GM19463 (cell line): Measurements from ENCODE around the gene ARHGAP26.
"Not testable (repeated sequence)": the region's sequence is repeated elsewhere in the genome, so short reads cannot be mapped to it uniquely, and the experiment has no call there.

Experiments used
- ATAC-seq: cut with Tn5 transposase; IDR thresholded peaks from one replicate; pipeline ENCODE4 v1.9.1; 2021; ENCODE audit warnings: mild to moderate bottlenecking, moderate library complexity; ENCODE audit not compliant: unreplicated experiment

Gene ARHGAP26

DNA sequence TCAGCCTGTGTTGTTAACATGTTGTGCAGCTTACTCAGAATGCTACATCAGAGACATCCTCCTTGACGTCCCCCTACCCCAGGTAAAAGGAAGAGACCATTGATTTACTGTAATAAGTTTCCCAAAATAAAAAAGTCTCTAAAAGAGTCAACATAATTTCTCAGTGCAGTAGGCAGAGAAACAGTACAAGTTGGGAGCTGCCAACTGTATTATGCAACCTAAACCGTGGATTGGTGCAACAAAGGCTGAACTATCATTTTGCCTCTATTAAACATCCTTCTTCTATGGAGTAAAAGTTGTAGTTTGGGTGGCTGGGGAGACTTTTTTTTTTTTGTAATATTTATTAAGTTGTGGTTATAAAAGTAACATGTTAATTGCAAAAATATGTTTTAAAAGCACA is 425.3 kb downstream of the ARHGAP26 start:
- no peak for ATAC-seq

DNA sequence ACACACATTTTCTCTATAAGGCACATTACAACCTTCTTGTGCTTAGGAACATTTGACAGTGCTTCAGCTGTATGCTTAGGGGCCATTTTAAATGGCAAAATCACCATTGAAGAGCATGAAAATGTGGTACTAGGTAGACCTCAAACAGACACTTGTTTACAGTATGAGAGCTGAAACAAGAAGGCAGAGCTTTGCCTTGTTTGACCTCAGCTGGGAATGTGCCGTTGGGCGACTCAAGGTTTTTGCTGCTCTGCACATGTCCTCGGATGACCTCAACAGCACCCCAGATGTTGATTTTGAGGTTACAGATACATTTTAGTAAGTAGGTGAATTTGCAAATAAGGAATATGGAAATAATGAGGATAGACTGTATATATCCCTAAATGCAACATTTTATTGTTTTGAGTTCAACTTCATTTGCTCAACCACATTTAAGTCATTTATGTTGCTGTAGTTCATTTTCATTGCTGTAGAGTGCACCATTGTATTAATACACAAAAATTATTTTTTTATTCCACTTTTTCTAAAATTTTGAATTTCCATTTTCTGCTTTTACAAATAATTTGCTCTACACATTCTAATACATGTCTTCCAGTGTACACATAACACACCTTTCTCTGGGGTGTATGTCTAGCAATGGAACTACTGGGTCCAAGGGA is 426.6 kb downstream of the ARHGAP26 start:
- no peak for ATAC-seq

DNA sequence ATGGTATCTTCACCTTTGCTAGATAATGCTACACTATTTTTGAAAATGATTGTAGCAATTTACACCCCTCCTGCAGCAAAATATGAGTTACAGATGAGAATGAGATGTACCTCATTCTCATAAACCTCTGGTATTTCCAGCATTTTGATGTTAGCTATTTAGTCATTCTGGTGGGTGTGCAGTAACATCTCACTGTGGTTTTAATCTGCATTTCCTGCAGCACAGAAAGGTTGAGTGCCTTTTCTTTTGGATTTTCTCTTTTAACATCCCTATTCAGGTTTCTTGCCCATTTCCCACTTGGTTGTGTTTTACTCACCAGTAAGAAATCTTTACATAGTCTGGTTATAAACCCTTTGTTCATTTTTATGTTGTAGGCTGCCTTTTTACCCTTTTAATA is 427.1 kb downstream of the ARHGAP26 start:
- ATAC-seq: no peak

DNA sequence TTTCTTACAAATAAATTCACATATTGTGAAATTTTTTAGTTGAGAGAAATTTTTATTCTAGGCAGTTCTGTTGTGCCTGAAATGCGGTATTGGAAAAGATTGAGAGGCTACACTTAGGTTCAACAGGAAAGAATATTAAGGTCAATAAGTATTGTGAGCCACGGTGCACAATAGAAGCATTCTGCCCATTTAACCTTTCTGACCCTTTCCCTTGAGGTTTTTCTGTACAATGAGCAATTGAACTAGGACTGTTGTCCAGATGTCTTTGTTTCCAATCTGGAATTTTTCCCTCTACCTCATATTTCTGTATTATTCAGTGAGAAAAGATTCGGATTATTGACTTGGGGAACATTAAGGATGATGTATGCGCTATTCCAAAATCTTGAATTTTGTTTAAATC is 428.2 kb downstream of the ARHGAP26 start:
- no peak for ATAC-seq

DNA sequence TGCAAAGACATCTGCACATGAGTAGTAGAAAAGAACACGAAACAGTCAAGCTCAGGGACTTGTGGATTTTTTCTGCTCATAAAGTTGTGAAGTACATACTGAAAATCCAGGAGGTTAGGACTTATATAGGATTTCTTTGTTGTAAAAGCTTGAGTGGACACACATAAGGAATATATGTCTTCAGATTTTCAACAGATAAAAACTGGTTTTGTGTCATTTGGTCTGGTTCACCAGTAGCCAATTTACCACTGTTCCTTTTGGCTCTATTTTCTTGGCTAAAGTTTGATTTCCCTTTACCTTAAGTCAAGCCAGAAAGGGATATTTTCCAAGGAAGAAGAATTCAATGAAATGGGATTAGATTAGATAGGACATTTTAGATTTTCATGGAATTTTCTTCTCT is 429.0 kb downstream of the ARHGAP26 start:
- ATAC-seq: no peak

DNA sequence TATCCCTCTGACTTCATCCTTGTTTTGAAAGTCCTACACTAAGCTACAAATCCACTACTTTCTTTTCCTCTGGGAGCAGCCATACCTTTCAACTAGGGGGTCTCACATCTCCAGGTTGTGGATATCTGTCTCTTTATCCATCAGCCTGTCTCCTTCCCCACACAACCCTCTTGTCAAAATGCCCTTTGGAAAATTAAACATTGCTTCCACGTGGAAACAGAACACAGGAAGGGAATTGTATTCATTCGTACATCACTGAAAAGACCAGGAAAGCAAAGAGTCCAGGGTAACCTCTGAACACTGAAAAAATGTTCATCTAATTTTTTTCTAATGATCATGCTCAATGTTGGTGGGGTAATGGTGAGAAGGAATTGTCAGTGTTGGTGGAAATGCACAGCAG is 429.7 kb downstream of the ARHGAP26 start:
- ATAC-seq: no peak

DNA sequence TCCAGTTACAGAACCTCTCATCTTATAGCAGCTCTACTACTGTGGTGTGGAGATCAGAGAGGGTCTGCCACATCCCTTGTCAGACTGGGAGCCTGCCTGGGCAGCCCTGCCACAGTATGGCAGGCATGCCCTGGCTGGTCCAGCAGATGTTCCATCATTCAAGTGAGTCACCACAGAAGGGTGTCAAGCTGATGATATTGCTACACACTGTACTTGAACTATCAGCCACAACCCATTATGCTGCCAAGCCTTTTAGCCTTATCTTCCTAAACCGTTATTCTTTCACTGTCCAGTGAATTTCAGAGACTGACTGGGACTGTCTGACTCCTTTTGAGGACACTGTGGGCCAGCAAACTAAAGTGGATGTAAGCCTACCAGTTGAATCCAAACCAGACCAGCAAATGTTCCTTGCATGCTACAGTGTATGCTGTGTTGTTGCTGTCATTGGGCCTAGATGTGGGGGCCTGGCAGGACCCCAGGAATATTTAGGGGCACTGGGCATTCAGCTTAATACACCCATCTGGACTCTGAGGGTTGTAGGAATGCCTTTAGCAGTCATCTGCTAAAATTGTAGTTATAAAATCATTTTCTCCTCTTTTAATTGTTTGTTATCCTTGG is 430.7 kb downstream of the ARHGAP26 start:
- peak; percentile 72 for ATAC-seq

DNA sequence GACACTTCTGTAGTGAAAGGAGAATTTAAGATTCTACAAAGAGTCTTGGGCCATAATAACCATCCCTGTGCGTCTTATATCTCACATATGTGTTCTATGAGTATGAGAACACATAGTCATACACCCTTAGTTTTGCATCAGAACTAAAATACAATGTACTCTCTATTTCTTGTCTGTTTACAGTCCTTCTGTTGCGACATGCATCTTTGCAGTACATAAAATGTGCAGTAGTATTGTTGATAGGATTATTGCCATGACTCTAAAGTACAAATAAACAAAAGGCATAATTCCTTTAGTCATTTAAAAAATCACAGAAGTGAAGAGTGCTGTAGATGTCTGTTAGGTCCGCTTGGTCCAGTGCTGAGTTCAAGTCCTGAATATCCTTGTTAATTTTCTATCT is 431.4 kb downstream of the ARHGAP26 start:
- ATAC-seq: no peak

DNA sequence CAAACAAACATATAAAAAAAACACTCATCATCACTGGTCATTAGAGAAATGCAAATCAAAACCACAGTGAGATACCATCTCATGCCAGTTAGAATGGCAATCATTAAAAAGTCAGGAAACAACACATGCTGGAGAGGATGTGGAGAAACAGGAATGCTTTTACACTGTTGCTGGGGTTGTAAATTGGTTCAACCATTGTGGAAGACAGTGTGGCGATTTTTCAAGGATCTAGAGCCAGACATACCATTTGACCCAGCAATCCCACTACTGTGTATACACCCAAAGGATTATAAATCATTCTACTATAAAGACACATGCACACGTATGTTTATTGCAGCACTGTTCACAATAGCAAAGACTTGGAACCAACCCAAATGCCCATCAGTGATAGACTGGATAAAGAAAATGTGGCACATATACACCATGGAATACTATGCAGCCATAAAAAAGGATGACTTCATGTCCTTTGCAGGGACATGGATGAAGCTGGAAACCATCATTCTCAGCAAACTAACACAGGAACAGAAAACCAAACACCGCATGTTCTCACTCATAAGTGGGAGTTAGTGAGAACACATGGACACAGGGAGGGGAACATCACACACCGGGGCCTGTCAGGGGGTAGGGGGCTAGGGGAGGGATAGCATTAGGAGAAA is 433.3 kb downstream of the ARHGAP26 start:
- ATAC-seq: not testable (repeated sequence)

DNA sequence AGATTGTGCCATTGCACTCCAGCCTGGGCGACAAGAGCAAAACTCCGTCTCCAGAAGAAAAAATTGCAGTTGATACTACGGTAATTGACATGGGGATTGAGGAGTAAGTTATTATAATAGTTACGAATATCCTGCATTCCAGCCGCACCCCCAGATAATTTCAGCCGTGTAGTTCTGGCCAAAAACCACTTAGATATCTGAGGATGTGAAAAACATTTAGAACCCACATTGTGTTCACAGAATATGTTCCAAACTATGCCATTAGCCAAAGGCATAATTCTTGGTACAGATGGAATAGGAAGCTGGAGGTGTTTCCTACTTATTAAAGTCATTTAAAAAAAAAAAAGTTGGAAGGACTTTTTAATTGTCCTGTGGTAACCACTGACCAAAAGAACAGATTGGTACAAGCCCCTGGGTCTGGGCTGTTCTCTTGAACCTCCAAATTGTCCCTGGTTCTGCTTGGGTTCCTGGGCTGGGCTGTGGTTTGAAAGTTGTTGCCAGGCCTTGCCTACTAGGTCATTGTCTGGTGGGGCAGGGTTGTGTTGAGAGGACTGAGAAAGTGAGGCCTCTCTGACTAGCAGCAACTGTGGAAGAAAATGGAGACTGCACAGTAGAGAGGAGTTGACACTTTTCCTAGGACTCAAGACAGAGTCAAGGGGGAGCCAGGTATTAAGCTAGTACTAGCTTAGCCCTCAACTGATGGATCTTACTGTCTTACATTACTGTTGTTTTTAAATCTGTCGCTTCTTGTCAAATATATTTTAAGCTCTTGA is 434.5 kb downstream of the ARHGAP26 start:
- no peak for ATAC-seq

DNA sequence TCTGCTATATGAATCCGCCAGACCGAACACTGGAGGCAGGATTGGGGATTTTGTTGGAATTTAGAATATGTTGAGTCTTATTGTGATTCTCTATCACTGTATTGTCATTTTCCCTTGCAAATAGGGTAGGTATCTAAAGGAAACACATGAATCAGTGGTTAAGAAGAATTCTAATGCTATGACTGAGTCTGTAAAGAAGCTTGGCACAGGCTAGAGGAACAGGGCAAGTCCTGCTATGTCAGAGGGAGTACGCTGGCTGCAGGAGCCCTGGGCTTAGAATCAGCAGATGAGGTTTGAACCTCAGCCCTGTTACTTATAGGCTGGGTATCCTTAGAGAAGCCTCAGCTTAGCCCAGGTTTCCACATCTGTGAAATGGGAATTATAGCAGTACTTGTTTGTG is 435.2 kb downstream of the ARHGAP26 start:
- ATAC-seq: no peak

DNA sequence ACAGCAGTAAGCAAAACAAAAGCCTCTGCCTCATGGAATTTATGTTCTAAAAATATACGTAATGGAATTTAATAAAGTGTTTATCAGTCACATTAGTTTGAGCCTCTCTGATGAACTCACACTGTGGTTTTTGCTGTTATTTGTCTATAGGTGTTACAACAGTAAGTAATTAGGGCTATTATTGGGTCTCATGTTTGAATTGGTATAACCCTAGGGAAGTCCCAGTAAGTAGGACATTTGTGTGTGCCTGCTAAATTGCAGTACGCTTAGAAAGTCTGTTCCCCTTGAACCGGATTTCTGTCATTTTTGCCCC is 435.7 kb downstream of the ARHGAP26 start:
- ATAC-seq: peak; percentile 32

DNA sequence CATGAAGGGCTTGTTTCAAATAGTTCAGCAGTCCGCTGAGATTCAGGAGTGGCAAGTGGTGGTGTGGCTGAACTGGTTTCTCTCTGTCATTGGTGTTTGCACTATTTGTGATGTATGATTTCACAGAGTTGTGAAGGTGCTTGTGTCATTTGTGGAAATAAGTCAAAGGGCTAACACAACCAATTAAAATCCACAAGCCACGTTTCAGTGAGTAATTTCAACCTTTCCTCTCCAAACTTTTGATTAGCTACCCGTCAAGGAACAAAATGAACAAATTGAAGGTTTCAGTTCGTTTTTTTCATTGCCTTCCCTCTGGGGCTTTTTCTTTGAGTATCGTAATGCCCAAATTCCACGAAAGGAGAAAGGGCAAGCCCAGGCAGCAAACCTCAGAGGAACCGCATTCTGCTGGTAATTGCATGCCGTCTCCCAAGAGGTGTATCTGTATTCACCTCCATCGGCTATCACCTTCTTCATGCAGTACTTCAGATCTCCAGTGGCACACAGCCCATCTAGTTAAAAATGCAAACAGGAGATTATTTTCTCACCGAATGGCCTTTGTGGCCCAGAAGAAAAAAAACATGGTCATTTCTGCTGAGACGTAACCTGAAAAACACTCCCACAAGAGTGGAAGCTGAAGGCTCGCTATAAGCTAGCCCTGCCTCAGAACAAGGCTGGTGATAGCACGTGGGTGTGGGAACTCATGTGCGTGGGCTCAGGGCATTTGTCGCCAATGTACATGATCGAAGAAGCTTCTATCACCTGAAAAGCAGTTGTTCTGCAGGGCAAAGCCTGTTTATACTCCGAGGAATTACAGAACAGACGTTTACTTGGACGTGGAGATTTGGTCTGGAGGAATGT is 436.2 kb downstream of the ARHGAP26 start:
- ATAC-seq: peak; percentile 55

DNA sequence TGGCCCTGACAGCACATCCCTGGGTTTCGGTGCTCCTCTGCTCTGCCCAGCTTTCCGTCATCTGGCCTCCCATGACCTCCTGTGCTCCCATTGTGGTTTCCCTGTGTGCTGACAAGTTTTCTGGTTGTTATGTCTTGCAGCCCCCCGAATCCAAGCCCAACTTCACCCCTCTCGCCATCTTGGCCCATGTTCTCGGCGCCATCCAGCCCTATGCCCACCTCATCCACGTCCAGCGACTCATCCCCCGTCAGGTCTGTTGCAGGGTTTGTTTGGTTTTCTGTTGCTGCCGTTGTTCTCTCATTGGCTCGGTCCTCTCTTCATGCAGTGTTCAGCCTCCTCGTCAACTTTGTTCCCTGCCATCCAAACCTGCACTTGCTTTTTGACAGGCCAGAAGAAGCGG is 436.9 kb downstream of the ARHGAP26 start:
- no peak for ATAC-seq

DNA sequence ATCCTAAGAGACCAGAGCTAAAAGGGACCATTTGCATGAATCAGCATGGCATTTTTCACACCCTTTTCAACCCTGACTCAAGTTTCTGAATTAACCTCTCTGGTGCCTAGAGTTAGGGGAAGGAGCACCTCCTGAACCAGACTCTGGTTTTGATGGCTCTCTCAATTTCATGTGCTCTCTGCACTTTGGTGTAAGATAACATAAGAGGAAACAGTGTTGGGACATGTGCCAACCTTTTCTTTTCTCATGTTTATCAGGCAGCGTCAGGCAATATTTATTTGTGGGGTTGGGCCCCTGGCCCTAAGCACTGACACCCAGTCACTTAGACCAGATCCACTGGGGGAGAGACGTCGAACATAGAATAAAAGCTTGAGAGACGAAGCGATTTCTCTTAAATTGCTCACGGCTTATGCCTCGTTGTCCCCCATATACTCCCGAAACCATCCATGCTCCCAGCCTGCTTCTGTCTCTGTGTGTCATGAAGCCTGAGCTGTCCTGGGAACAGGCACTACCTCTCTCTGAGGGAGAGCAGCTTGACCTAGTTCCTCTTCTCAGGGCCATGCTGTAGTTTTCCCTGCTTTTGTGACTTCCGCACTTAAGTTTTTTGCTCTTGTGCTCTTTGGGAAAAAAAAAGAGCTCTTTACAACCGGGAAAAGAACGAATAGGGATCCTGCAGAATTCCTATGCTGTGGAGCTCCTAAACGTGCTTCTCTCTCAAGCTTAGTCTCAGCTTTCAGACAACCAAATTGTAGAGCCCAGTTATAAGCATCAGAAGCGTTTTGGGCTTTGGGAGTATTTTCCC is 437.6 kb downstream of the ARHGAP26 start:
- no peak for ATAC-seq

DNA sequence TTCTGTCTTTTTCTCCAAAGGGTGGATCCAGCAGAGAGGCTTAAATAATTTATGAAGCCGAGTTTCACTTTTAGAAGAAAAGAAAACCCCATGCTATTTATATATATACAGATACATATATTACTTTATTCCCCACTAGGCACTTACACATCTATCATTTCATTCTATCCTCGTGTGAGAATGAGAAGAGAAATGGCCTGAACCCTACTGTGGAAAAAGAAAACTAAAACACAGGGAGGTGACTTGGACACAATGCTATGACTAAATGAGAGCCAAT is 438.1 kb downstream of the ARHGAP26 start:
- ATAC-seq: no peak

DNA sequence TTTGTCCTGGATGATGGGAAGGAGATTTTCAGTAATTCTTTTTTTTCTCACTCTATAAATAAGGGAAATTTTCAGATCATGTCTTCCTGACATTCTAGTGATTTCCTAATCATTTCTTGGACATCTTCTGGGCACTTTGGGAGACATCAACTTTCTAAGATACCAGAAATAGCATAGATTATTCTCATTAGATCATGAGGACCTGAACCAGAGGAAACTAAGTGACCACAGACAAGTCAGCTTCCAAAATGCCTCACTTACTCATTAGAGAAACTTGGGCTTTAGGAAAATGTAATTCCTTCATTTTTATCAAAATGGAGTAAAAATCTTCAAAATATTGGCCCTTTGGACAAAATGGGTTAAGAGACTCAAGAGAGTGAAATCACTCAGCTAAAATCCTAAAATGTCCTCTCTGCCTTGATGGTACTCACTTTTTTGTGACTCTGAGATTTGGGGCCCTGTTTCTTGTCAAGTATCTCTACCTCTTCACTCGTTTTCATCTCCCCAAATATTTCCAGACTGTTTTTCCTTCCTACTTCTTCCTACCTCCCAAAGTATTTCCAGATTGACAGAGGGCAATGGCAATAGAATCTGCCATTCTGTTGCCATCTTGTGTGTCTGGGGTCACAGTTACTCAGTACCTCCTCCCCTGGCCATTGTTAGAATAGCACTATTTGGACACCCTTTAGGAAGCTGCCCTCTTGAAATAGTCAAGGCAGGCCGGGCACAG is 438.8 kb downstream of the ARHGAP26 start:
- ATAC-seq: no peak

DNA sequence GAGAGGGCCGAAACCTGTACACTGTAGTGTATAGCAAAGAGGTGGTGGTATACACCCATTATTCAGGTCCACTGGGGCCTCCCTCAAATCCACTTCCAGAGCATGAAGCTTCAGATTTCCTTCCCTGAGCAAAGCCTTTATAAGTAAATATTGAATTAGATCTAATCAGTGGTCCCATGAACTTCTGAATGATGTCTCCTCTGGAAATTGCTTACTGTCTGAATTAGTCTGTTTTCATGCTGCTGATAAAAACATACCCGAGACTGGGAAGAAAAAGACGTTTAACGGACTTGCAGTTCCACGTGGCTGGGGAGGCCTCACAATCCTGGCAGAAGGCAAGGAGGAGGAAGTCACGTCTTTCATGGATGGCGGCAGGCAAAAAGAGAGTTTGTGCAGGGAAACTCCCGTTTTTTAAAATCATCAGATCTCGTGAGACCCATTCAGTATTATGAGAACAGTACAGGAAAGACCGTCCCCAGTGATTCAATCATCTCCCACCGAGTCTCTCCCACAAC is 439.8 kb downstream of the ARHGAP26 start:
- ATAC-seq: no peak

DNA sequence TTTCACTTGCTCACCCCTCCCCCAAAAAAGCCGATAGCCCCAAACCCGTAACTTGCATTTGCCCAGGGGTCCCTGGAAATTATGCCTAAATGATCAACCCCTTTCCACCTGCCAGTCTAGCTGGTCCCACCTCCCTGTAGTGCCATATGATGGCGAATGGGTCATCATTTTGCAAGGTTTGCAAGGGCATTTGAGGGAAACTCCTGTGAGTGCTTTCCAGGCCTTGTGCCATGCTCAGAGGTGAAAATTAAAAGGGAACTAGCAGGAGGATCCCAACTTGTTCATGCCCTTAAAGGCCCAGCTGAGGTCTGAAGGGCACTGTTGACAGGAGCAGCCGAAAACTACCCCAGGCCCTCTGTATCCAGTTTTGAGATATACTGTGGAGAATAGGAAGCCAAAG is 440.4 kb downstream of the ARHGAP26 start:
- no peak for ATAC-seq
